ENCODE results near the gene REC114.

REC114 gene

DNA sequence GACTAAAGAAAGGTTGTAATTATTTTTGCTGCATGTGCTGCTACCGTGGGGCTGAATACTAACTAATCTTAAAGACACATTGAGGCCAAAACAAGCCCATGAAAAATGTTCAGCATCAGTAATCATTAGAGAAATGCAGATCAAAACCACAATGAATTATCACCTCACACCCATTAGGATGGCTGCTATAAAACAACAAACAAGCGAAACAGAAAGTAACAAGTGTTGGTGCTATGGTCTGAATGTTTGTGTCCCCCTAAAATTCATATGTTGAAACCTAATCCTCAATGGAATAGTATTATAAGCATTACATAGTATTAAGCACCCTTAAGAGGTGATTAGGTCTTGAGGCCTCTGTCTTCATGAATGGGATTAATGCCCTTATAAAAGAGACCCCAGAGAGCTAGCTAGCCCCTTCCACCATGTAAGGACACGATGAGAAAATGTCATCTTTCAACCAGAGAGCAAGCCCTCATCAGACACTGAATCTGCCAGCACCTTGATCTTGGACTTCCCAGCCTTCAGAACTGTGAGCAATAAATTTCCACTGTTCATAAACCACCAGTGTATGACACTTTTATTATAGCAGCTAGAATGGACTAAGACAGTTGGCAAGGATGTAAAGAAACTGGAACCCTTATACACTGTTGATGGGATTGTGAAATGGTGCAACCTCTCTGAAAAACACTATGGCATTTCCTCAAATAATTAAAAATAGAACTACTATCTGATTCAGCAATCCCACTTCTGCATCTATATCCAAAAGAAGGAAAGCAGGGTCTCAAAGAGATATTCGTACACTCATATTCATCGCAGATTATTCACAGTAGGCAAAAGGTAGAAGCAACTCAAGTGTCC, 76.1 kb downstream of the REC114 start:
- no peak overlapping the region for H3K4me3 ChIP-seq (ENCODE audit: low read depth, low read length)
- TF ChIP-seq, protein P1, sequence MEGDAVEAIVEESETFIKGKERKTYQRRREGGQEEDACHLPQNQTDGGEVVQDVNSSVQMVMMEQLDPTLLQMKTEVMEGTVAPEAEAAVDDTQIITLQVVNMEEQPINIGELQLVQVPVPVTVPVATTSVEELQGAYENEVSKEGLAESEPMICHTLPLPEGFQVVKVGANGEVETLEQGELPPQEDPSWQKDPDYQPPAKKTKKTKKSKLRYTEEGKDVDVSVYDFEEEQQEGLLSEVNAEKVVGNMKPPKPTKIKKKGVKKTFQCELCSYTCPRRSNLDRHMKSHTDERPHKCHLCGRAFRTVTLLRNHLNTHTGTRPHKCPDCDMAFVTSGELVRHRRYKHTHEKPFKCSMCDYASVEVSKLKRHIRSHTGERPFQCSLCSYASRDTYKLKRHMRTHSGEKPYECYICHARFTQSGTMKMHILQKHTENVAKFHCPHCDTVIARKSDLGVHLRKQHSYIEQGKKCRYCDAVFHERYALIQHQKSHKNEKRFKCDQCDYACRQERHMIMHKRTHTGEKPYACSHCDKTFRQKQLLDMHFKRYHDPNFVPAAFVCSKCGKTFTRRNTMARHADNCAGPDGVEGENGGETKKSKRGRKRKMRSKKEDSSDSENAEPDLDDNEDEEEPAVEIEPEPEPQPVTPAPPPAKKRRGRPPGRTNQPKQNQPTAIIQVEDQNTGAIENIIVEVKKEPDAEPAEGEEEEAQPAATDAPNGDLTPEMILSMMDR (conservative IDR thresholded peaks at IDR 0.05; ENCODE audit: low read depth, low read length): no peak
- DNase-seq (ENCODE audit: low read depth): no peak

DNA sequence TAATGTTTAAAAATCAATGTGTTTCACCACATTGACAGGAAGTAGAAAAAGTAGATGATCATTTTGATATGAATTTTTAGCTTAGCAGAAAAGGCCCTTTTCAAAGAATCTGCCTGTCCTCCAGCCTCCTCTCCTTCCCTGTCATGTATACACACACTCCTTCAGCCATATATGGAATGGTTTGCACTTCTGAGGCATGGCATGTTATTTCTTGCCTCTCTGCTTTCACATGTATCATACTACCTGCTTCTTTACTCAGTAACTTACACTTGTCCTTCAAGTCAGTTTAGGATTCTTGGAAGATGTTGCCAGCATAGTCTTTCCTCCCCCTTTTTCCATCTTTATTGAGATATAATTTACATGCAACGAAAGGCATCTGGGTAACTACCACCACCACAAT, 79.0 kb downstream of the REC114 start:
- TF ChIP-seq, protein P1 (conservative IDR thresholded peaks at IDR 0.05; ENCODE audit: low read depth, low read length): no peak
- DNase-seq (ENCODE audit: low read depth): no peak
- no peak overlapping the region for H3K4me3 ChIP-seq (ENCODE audit: low read depth, low read length)

DNA sequence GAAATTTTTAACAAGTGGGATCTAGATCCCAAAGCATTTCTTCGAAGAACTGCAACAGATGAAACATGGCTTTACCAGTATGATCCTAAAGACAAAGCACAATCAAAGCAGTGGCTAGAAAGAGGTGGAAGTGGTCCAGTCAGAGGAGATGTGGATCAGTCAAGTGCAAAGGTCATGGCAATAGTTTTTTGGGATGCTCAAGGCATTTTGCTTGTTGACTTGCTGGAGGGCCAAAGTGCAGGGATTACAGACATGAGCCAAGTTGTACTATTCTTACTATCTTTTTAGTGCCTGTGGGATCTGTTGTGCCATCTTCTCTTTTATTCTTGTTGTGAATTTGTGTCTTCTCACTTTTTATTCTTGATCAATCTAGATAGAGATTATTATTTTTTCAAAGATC, 82.0 kb downstream of the REC114 start:
- H3K4me3 ChIP-seq (ENCODE audit: low read depth, low read length): no peak overlapping the region
- TF ChIP-seq, protein P1 (conservative IDR thresholded peaks at IDR 0.05; ENCODE audit: low read depth, low read length): no peak
- DNase-seq (ENCODE audit: low read depth): no peak

DNA sequence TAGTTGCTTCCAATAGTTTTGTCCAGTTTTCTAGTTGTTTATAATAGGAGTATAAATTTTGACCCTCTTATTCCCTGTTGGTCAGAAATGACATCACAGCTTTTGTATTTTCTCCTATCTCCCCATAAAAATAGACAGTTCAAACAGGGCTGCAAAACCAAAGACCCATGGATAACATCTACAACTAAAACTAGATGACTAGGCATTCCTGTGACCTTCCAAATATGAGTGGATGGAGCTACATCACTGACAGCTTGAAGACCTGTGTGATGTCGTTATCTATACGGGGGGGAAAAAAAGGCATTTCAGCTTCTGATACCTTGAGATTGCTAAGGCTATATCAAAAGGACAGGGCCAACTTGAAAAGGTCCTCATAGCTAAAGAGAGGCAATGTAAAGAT, 84.6 kb downstream of the REC114 start:
- TF ChIP-seq, protein P1 (conservative IDR thresholded peaks at IDR 0.05; ENCODE audit: low read depth, low read length): no peak
- H3K4me3 ChIP-seq (ENCODE audit: low read depth, low read length): no peak overlapping the region
- DNase-seq (ENCODE audit: low read depth): no peak

DNA sequence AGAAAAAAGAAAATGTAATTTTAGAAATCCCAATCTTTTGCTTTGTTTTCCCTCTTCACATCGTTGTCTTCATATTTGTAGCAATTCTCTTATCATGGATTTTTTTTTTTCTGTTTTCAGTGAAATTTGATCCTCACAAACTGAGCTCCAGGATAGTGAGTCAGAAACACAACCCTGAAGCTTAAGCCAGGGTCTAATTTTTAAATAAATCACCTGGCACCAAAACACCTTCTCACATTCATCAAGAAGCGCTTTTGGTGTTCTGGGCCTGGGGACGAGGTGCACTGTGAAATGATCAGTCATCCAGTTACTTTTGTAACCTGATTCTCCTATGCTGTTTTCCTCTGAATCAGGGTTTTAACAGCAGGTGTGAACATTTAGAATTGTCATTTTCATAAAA, 87.7 kb downstream of the REC114 start:
- no peak overlapping the region for H3K4me3 ChIP-seq (ENCODE audit: low read depth, low read length)
- TF ChIP-seq, protein P1 (conservative IDR thresholded peaks at IDR 0.05; ENCODE audit: low read depth, low read length): no peak
- peak; percentile 33 for DNase-seq (ENCODE audit: low read depth)

DNA sequence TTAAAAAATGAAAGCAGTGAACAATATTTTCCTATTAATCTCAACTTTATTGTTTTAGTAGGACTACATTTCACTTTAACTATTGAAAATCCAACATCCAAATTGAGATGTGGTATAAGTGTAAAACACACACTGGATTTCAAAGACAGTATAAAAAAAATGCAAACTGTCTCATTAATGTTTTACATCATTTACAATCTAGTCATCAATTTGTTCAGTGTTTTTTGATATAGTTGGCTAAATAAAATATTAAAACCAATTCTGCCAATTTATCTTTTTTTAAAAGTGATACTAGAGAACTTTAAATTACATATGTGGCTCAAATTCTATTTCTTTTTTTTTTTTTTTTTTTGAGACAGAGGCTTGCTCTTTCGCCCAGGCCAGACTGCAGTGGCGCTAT, 95.2 kb downstream of the REC114 start:
- no peak for DNase-seq (ENCODE audit: low read depth)
- no peak overlapping the region for H3K4me3 ChIP-seq (ENCODE audit: low read depth, low read length)
- TF ChIP-seq, protein P1 (conservative IDR thresholded peaks at IDR 0.05; ENCODE audit: low read depth, low read length): no peak

Data from choroid plexus epithelial cell (primary cell).